ENCODE measurements around the gene SH3BP4. TPM values are rescaled to one million over a fixed set of nuclear protein-coding genes. Genes with fewer than 3 reads are reported as not detected.

Gene SH3BP4
- total and polyA plus RNA-seq, 10 of the 15 experiments (the other 5 are each of a cell fraction or from before 2014, with no cell fraction given) = 0.03 to 0.36 TPM; not detected in 8

DNA sequence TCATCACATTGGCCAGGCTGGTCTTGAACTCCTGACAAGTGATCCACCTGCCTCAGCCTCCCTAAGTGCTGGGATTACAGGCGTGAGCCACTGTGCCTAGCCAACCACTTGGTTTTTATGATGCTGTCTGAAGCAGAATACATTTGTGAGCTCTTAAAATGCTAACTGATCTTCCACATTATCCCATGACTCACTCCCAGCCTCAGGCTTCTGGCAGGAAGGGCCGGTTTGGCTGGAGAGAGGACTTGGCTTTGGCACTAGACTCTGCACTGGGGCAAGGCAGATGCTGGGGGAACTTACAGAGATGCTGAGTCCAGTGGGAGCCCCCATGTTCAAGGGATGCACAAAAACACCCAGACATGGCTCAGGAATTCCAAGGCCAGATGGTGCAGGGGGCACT is 40.5 kb upstream of the SH3BP4 start:
- no peak overlapping the region for H2AFZ ChIP-seq (ENCODE audit: control insufficient read depth, low read depth, low read length)
- no peak overlapping the region for H3K9ac ChIP-seq (ENCODE audit: control insufficient read depth, insufficient read depth, low read length)
- no peak overlapping the region for H3K27ac ChIP-seq (ENCODE audit: control insufficient read depth, insufficient read depth)
- SMC1A ChIA-PET (ENCODE audit: uncharacterized antibody, unreplicated experiment) = no interaction called here
- in situ Hi-C loops (cut with MboI) = no loop called here
- intact Hi-C loops (cut with micrococcal nuclease; ENCODE audit: unreplicated experiment) = no loop called here
- H4K20me1 ChIP-seq (ENCODE audit: control insufficient read depth, insufficient read depth) = no peaks in the 10 kb centered on the region
- no peaks in the 10 kb centered on the region for H3K4me1 ChIP-seq (ENCODE audit: control insufficient read depth, insufficient read depth, low read length)
- no peak overlapping the region for H3K4me2 ChIP-seq (ENCODE audit: control insufficient read depth, insufficient read depth)
- 3% methylated on average over 2 of the region's 2 CpGs for WGBS (ENCODE audit: insufficient coverage, insufficient replicate concordance, low lambda C conversion rate, missing lambda C conversion rate)
- CTCF ChIA-PET = no interaction called here
- FAIRE-seq (no peak), DNase-seq (ENCODE audit: low read depth, low spot score) (no peak), ATAC-seq (no peak)
- H3K27me3 ChIP-seq (replicated peaks in 1 of 2; ENCODE audit: control insufficient read depth in 2 of 2, insufficient read depth in 2 of 2, low read length in 1 of 2) = no peaks in the 10 kb centered on the region
- no peak overlapping the region for H3K4me3 ChIP-seq
- TF ChIP-seq, protein P1, sequence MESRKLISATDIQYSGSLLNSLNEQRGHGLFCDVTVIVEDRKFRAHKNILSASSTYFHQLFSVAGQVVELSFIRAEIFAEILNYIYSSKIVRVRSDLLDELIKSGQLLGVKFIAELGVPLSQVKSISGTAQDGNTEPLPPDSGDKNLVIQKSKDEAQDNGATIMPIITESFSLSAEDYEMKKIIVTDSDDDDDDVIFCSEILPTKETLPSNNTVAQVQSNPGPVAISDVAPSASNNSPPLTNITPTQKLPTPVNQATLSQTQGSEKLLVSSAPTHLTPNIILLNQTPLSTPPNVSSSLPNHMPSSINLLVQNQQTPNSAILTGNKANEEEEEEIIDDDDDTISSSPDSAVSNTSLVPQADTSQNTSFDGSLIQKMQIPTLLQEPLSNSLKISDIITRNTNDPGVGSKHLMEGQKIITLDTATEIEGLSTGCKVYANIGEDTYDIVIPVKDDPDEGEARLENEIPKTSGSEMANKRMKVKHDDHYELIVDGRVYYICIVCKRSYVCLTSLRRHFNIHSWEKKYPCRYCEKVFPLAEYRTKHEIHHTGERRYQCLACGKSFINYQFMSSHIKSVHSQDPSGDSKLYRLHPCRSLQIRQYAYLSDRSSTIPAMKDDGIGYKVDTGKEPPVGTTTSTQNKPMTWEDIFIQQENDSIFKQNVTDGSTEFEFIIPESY (IDR thresholded peaks at IDR 0.05) = no peak
- TF ChIP-seq NRF1 (conservative IDR thresholded peaks at IDR 0.05; ENCODE audit: low read depth, low read length) = no peak
- TF ChIP-seq, protein P2, sequence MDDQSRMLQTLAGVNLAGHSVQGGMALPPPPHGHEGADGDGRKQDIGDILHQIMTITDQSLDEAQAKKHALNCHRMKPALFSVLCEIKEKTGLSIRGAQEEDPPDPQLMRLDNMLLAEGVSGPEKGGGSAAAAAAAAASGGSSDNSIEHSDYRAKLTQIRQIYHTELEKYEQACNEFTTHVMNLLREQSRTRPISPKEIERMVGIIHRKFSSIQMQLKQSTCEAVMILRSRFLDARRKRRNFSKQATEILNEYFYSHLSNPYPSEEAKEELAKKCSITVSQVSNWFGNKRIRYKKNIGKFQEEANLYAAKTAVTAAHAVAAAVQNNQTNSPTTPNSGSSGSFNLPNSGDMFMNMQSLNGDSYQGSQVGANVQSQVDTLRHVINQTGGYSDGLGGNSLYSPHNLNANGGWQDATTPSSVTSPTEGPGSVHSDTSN (IDR thresholded peaks at IDR 0.05; ENCODE audit: insufficient replicate concordance, low read depth, low read length) = no peak
- RAD21 ChIA-PET (ENCODE audit: unreplicated experiment) = no interaction called here
- no peaks in the 10 kb centered on the region for H3K9me3 ChIP-seq (replicated peaks; ENCODE audit: control insufficient read depth, insufficient read depth, low read length)
- no peaks in the 10 kb centered on the region for H3K36me3 ChIP-seq (ENCODE audit: control insufficient read depth in 2 of 2, insufficient read depth in 2 of 2, low read length in 1 of 2)
- POLR2A ChIA-PET = no interaction called here
- no TSS peak for BruUV-seq (replicated peaks)
- no peaks in the 10 kb centered on the region for H3K79me2 ChIP-seq (ENCODE audit: control insufficient read depth, insufficient read depth, low read length)

DNA sequence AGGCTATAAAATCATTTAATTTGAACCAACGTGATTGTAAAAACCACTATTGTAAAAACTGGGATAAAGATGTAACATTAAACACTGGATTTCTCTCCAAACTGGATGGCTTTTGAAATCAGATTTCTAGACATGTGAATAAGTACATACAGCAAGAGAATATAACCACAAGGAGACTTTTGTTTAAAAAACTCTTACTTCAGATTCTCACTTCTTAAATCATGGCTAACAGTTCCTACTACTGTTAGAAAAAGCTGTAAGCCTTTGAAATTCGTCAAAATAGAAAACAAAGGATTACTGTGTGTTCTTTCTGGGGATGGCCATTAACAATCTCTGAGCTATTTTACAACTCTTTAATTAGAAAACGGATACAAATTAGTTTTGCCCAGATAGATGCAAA is 39.4 kb upstream of the SH3BP4 start:
- Histone ChIP-seq H3K4me1 (ENCODE audit: control insufficient read depth, insufficient read depth, low read length) (no peaks in the 10 kb centered on the region), H4K20me1 (ENCODE audit: control insufficient read depth, insufficient read depth) (no peaks in the 10 kb centered on the region), H3K9ac (ENCODE audit: control insufficient read depth, insufficient read depth, low read length) (no peak overlapping the region), H3K27me3 (replicated peaks in 1 of 2; ENCODE audit: control insufficient read depth in 2 of 2, insufficient read depth in 2 of 2, low read length in 1 of 2) (no peaks in the 10 kb centered on the region), H3K9me3 (replicated peaks; ENCODE audit: control insufficient read depth, insufficient read depth, low read length) (no peaks in the 10 kb centered on the region), H2AFZ (ENCODE audit: control insufficient read depth, low read depth, low read length) (no peak overlapping the region), H3K36me3 (ENCODE audit: control insufficient read depth in 2 of 2, insufficient read depth in 2 of 2, low read length in 1 of 2) (no peaks in the 10 kb centered on the region), H3K4me3 (no peak overlapping the region), H3K79me2 (ENCODE audit: control insufficient read depth, insufficient read depth, low read length) (no peaks in the 10 kb centered on the region), H3K27ac (ENCODE audit: control insufficient read depth, insufficient read depth) (no peak overlapping the region), H3K4me2 (ENCODE audit: control insufficient read depth, insufficient read depth) (no peak overlapping the region)
- intact Hi-C loops (cut with micrococcal nuclease; ENCODE audit: unreplicated experiment) (no loop called here), in situ Hi-C loops (cut with MboI) (no loop called here)
- ChIA-PET RAD21 (ENCODE audit: unreplicated experiment) (no interaction called here), POLR2A (no interaction called here), SMC1A (ENCODE audit: uncharacterized antibody, unreplicated experiment) (no interaction called here), CTCF (no interaction called here)
- ATAC-seq = no peak
- 6% methylated on average over 3 of the region's 3 CpGs for WGBS (ENCODE audit: insufficient coverage, insufficient replicate concordance, low lambda C conversion rate, missing lambda C conversion rate)
- BruUV-seq (replicated peaks) = no TSS peak
- FAIRE-seq = no peak
- no peak for DNase-seq (ENCODE audit: low read depth, low spot score)
- no peak for TF ChIP-seq YY1 (IDR thresholded peaks at IDR 0.05; ENCODE audit: low read depth, low read length)
- TF ChIP-seq, protein P3, sequence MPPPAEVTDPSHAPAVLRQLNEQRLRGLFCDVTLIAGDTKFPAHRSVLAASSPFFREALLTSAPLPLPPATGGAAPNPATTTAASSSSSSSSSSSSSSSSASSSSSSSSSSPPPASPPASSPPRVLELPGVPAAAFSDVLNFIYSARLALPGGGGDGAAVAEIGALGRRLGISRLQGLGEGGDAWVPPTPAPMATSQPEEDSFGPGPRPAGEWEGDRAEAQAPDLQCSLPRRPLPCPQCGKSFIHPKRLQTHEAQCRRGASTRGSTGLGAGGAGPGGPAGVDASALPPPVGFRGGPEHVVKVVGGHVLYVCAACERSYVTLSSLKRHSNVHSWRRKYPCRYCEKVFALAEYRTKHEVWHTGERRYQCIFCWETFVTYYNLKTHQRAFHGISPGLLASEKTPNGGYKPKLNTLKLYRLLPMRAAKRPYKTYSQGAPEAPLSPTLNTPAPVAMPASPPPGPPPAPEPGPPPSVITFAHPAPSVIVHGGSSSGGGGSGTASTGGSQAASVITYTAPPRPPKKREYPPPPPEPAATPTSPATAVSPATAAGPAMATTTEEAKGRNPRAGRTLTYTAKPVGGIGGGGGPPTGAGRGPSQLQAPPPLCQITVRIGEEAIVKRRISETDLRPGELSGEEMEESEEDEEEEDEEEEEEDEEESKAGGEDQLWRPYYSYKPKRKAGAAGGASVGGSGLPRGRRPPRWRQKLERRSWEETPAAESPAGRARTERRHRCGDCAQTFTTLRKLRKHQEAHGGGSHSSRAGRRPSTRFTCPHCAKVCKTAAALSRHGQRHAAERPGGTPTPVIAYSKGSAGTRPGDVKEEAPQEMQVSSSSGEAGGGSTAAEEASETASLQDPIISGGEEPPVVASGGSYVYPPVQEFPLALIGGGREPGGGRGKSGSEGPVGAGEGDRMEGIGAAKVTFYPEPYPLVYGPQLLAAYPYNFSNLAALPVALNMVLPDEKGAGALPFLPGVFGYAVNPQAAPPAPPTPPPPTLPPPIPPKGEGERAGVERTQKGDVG (CRISPR knock-in tag; IDR thresholded peaks at IDR 0.05) = no peak
- no peak for TF ChIP-seq JUND (IDR thresholded peaks at IDR 0.05; ENCODE audit: low read depth, low read length)
- TF ChIP-seq SMAD1 (IDR thresholded peaks at IDR 0.05; ENCODE audit: low read depth, partially characterized antibody) = no peak
- no peak for TF ChIP-seq NR2F1 (conservative IDR thresholded peaks at IDR 0.05)
- TF ChIP-seq CREB1 (IDR thresholded peaks at IDR 0.05; ENCODE audit: low read depth) = no peak
- no peak for TF ChIP-seq ATF7 (IDR thresholded peaks at IDR 0.05; ENCODE audit: low read depth)
- TF ChIP-seq MTA3 (IDR thresholded peaks at IDR 0.05; ENCODE audit: borderline replicate concordance, low read length) = no peak
- TF ChIP-seq CHD4 (IDR thresholded peaks at IDR 0.05) = no peak

All from GM12878 (cell line).